IMR-90 (cell line): ENCODE results near the gene ZDHHC1. TPM values are rescaled to one million over a fixed set of nuclear protein-coding genes. Genes with fewer than 3 reads are reported as not detected.

ENCODE experiments used
- ATAC-seq: fragments of 200-7000 bp; cut with Tn5 transposase; 2 replicates; pipeline ENCODE4 v1.9.1; 2020; ENCODE audit warnings: low read depth, mild to moderate bottlenecking, moderate library complexity
- BruUV-seq: library from RNA; stranded (reverse); fragments of 400-500 nt; replicated peaks from 2 replicates; lab custom pipeline; 2021; lab: Mats Ljungman, UMichigan
- CTCF ChIA-PET: fragments of 300-600 bp; formaldehyde crosslinking; extraction: SDS; loops from one replicate; lab custom pipeline; 2021; ENCODE audit warnings: antibody characterized with exemption; lab: Yijun Ruan, JAX
- POLR2A ChIA-PET: fragments of 300-600 bp; sonication (Branson Sonifier 250); formaldehyde crosslinking; loops from one replicate; lab custom pipeline; 2022; ENCODE audit warnings: antibody characterized with exemption; ENCODE audit not compliant: unreplicated experiment; lab: Charles Lee
- DNase-seq: peaks from one replicate; pipeline ENCODE4 v3.0.0; 2013
- H2AFZ ChIP-seq: replicated peaks from 2 replicates; pipeline ENCODE3; 2013; ENCODE audit warnings: low read length, mild to moderate bottlenecking; ENCODE audit not compliant: poor library complexity
- H2AK5ac ChIP-seq: 2 replicates; pipeline ENCODE4 v1.6.1; 2013; ENCODE audit warnings: low read depth, low read length, inconsistent platforms
- H2AK9ac ChIP-seq: replicated peaks from 2 replicates; pipeline ENCODE3; 2013; ENCODE audit warnings: mild to moderate bottlenecking, low read depth, low read length, moderate library complexity; ENCODE audit not compliant: poor library complexity
- H2BK120ac ChIP-seq: 2 replicates; pipeline ENCODE4 v1.6.1; 2013; ENCODE audit warnings: low read depth, low read length, inconsistent platforms
- H2BK15ac ChIP-seq: 3 replicates; pipeline ENCODE4 v1.6.1; 2013; ENCODE audit warnings: low read depth, low read length, inconsistent platforms
- H2BK20ac ChIP-seq: 2 replicates; pipeline ENCODE4 v1.6.1; 2013; ENCODE audit warnings: low read depth, mild to moderate bottlenecking, inconsistent platforms, low read length, moderate library complexity
- H2BK5ac ChIP-seq: 2 replicates; pipeline ENCODE4 v1.6.1; 2013; ENCODE audit warnings: mild to moderate bottlenecking, low read depth, low read length, inconsistent platforms; ENCODE audit not compliant: poor library complexity, severe bottlenecking
- H3K14ac ChIP-seq: replicated peaks from 2 replicates; pipeline ENCODE4 v1.6.1; 2013; ENCODE audit warnings: low read depth, low read length, inconsistent platforms
- H3K18ac ChIP-seq: 2 replicates; pipeline ENCODE4 v1.6.1; 2013; ENCODE audit warnings: low read depth, low read length, control low read depth
- H3K23ac ChIP-seq: 2 replicates; pipeline ENCODE4 v1.6.1; 2013; ENCODE audit warnings: low read depth, low read length, inconsistent platforms
- H3K27ac ChIP-seq: 2 replicates; pipeline ENCODE4 v1.5.1; 2013; ENCODE audit warnings: mild to moderate bottlenecking, control low read depth, low read length; ENCODE audit not compliant: insufficient read depth
- H3K27me3 ChIP-seq: 2 replicates; pipeline ENCODE4 v1.6.1; 2013; ENCODE audit warnings: low read length; ENCODE audit not compliant: control insufficient read depth, insufficient read depth
- H3K36me3 ChIP-seq: 2 replicates; pipeline ENCODE4 v1.6.1; 2013; ENCODE audit warnings: low read length, mixed read lengths; ENCODE audit not compliant: control insufficient read depth, insufficient read depth
- H3K4ac ChIP-seq: 2 replicates; pipeline ENCODE4 v1.6.1; 2013; ENCODE audit warnings: low read depth, low read length, inconsistent platforms
- H3K4me1 ChIP-seq: 2 replicates; pipeline ENCODE4 v1.6.1; 2013; ENCODE audit warnings: low read length, mixed read lengths; ENCODE audit not compliant: control insufficient read depth, insufficient read depth
- H3K4me2 ChIP-seq: 2 replicates; pipeline ENCODE4 v1.6.1; 2013; ENCODE audit warnings: low read depth, mild to moderate bottlenecking, control low read depth, low read length, moderate library complexity
- H3K4me3 ChIP-seq: 2 replicates; pipeline ENCODE4 v1.5.1; 2013; ENCODE audit warnings: low read depth, mild to moderate bottlenecking, control low read depth, low read length, moderate library complexity; ENCODE audit not compliant: insufficient read depth
- H3K56ac ChIP-seq: 2 replicates; pipeline ENCODE4 v1.6.1; 2013; ENCODE audit warnings: low read length, inconsistent platforms; ENCODE audit not compliant: insufficient read depth; ENCODE audit errors: extremely low read depth
- H3K79me1 ChIP-seq, 2 experiments: 2 replicates each; pipeline ENCODE4 v1.6.1; 2013; ENCODE audit warnings: low read length in 2 of 2, inconsistent platforms in 1 of 2, low read depth in 1 of 2
- H3K9ac ChIP-seq: 2 replicates; pipeline ENCODE4 v1.6.1; 2013; ENCODE audit warnings: low read depth, low read length, control low read depth
- H3K9me1 ChIP-seq: 2 replicates; pipeline ENCODE4 v1.6.1; 2013; ENCODE audit warnings: low read length, inconsistent platforms; ENCODE audit not compliant: insufficient read depth
- H3K9me3 ChIP-seq: 2 replicates; pipeline ENCODE4 v1.6.1; 2013; ENCODE audit warnings: low read length; ENCODE audit not compliant: control insufficient read depth, insufficient read depth
- H4K20me1 ChIP-seq: 2 replicates; pipeline ENCODE4 v1.6.1; 2013; ENCODE audit warnings: low read length, inconsistent platforms; ENCODE audit not compliant: insufficient read depth
- H4K5ac ChIP-seq: 2 replicates; pipeline ENCODE4 v1.6.1; 2013; ENCODE audit warnings: mild to moderate bottlenecking, low read depth, low read length, control low read depth
- H4K8ac ChIP-seq, 2 experiments: 2 replicates each; pipeline ENCODE4 v1.6.1; 2013; ENCODE audit warnings: low read depth in 2 of 2, low read length in 2 of 2, control low read depth in 1 of 2, inconsistent platforms in 1 of 2
- H4K91ac ChIP-seq: 2 replicates; pipeline ENCODE4 v1.6.1; 2013; ENCODE audit warnings: low read depth, low read length, inconsistent platforms; ENCODE audit not compliant: insufficient read depth
- BHLHE40 ChIP-seq: fragments of 150-350 bp; IDR thresholded peaks from 2 replicates; pipeline ENCODE4 v1.6.1; 2016; ENCODE audit warnings: mild to moderate bottlenecking, low read depth, low read length
- CEBPB ChIP-seq: IDR thresholded peaks from 2 replicates; pipeline ENCODE4 v1.6.1; 2012; ENCODE audit warnings: low read depth, low read length, improper control_type of control experiment
- FOS ChIP-seq: fragments of 150-350 bp; IDR thresholded peaks from 2 replicates; pipeline ENCODE4 v1.6.1; 2016; ENCODE audit warnings: low read depth, low read length
- MAFK ChIP-seq: IDR thresholded peaks from 2 replicates; pipeline ENCODE4 v1.6.1; 2012; ENCODE audit warnings: low read depth, low read length, improper control_type of control experiment
- POLR2A ChIP-seq: IDR thresholded peaks from 2 replicates; pipeline ENCODE4 v1.6.1; 2012; ENCODE audit warnings: mild to moderate bottlenecking, low read depth, low read length
- RAD21 ChIP-seq: IDR thresholded peaks from 2 replicates; pipeline ENCODE4 v1.6.1; 2012; ENCODE audit warnings: low read length, improper control_type of control experiment
- RFX5 ChIP-seq: IDR thresholded peaks from 2 replicates; pipeline ENCODE4 v1.8.0; 2012; ENCODE audit warnings: low read depth, mild to moderate bottlenecking, low read length, moderate library complexity
- SMC3 ChIP-seq: fragments of 150-350 bp; IDR thresholded peaks from 2 replicates; pipeline ENCODE4 v1.6.1; 2016; ENCODE audit warnings: low read depth, mild to moderate bottlenecking, antibody characterized with exemption, low read length, moderate library complexity
- WGBS, 2 experiments: methylation state at CpG; one replicate each; pipeline versions ENCODE4 v1.1.5 to v1.1.7; 2013; ENCODE audit warnings: missing lambda C conversion rate in 2 of 2; ENCODE audit not compliant: insufficient read length in 1 of 2; ENCODE audit errors: extremely low coverage in 2 of 2; 5-methylcytosine and 5-hydroxymethylcytosine counted together
- dilution Hi-C: fragments of 300-500 bp; cut with HindIII; formaldehyde crosslinking; loops from one replicate; pipeline ENCODE4 v1.14.3; 2018; ENCODE audit warnings: low sequenced_read_pairs; ENCODE audit not compliant: unreplicated experiment
- in situ Hi-C: fragments of 300-500 bp; cut with MboI; formaldehyde crosslinking; loops from 3 replicates; pipeline ENCODE4 v1.14.3; 2019; ENCODE audit warnings: low sequenced_read_pairs, inconsistent platforms, mixed read lengths
- intact Hi-C: fragments of 100-400 bp; cut with micrococcal nuclease; formaldehyde crosslinking; loops from 2 replicates; pipeline ENCODE4 v1.10.0; 2022
- polyA plus RNA-seq, 3 experiments: library from polyadenylated mRNA; depleted of rRNA; stranded (reverse); fragments of >200 nt; gene quantifications; 2 replicates each; pipeline ENCODE4 v1.2.3, GENCODE V29; 2012; ENCODE audit warnings: low replicate concordance in 1 of 3
- total RNA-seq: library from RNA; depleted of rRNA; stranded (reverse); fragments of >200 nt; gene quantifications from 2 replicates; pipeline ENCODE4 v1.2.3, GENCODE V29; 2012
- TF ChIP-seq, protein P1 (sequence below): fragments of 150-350 bp; IDR thresholded peaks from 2 replicates; pipeline ENCODE4 v1.6.1; 2017; ENCODE audit warnings: mild to moderate bottlenecking, antibody characterized with exemption, low read length, low read depth

ZDHHC1 gene
- total and polyA plus RNA-seq, 2 of the 4 experiments (the other 2 are of a cell fraction): 2.0 to 5.9 TPM

DNA sequence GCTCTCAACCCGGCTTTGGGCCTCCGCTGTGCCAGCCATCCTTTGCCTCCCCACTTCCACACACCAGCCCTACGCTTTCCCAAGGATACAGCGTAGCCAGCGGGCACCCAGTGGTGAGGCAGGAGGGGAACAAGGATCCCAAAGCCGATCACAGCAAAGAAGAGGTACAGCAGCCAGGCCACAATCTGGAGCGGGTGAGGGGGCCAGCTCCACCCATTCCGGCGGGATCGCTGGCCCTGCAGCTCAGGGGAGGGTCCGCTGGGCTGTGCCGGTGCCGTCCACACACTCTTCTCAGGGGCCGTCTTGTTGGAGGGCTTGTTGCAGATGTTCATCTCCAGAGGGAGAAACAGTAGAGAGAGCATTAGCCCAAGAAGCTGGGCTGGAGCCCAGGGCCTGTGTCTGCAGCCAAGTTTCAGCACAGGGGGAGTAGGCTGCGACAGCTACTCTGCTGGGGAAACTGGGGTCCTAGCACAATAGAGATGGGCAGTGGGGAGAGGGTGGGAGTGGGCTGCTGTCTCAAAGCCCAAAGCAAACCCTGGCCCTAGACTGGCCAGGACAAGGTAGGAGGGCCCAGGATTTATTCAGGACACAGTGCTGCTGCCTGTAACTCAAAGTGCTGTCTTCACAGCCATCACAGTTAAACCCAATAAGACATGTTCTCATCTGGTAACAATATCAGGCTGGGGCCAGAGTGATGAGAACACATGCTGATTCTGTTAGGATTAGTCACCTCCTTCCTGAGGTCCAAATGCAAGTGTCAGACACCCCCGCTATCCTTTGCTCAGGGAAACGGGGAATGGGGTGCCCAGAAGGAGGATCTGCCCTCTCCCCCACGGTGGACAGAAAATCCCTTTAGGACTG is 9.9 kb downstream of the ZDHHC1 start (continued):
- TF ChIP-seq RAD21: no peak
- TF ChIP-seq FOS: peak; percentile 74
- no peak for TF ChIP-seq BHLHE40
- no peak for TF ChIP-seq MAFK

DNA sequence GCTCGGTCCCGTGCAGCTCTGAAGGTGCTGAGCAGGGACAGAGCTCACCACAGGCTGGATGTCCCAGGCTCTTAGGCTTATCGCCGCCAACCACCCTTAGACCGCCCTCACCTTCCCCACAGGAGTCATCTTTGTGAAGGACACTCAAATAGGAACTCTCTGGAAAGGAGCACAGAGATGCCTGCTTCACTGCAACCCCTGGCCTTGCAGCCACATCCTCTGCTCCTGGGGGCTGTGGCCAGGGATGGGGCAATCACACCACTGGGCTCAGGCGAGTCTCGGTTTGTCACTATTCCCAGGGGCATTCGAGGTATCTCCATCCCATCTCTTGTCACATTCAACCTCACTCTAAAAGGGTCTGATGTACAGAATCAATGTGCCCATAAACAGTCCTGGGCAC is 10.9 kb downstream of the ZDHHC1 start:
- no peaks in the 10 kb centered on the region for H3K27me3 ChIP-seq
- TF ChIP-seq BHLHE40 (no peak), MAFK (no peak), SMC3 (no peak), CEBPB (no peak), RAD21 (no peak), POLR2A (no peak), RFX5 (no peak)
- TF ChIP-seq, protein P1, sequence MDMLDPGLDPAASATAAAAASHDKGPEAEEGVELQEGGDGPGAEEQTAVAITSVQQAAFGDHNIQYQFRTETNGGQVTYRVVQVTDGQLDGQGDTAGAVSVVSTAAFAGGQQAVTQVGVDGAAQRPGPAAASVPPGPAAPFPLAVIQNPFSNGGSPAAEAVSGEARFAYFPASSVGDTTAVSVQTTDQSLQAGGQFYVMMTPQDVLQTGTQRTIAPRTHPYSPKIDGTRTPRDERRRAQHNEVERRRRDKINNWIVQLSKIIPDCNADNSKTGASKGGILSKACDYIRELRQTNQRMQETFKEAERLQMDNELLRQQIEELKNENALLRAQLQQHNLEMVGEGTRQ: no peak
- H2AFZ ChIP-seq: no peak overlapping the region
- dilution Hi-C loops (no loop called here), intact Hi-C loops (no loop called here), in situ Hi-C loops (no loop called here)
- no peak overlapping the region for H2AK9ac ChIP-seq
- H2BK15ac ChIP-seq: no peak overlapping the region
- no peak overlapping the region for H3K9ac ChIP-seq
- ATAC-seq (no peak), DNase-seq (no peak)
- no peak overlapping the region for H4K5ac ChIP-seq
- H4K20me1 ChIP-seq: no peaks in the 10 kb centered on the region
- no peak overlapping the region for H4K8ac ChIP-seq
- H3K18ac ChIP-seq: no peak overlapping the region
- no peaks in the 10 kb centered on the region for H3K36me3 ChIP-seq
- H2BK20ac ChIP-seq: no peak overlapping the region
- no peak overlapping the region for H3K14ac ChIP-seq
- H3K4me3 ChIP-seq: no peak overlapping the region
- H3K9me3 ChIP-seq: no peaks in the 10 kb centered on the region
- no peak overlapping the region; the same call in 1 of the 2 replicates for H3K4ac ChIP-seq
- WGBS, 2 experiments: no CpG with 5 or more reads among the region's 8 CpGs
- no peak overlapping the region for H3K4me2 ChIP-seq
- H3K23ac ChIP-seq: 0 out of 2 replicates have a peak overlapping the region, but pooled peaks have one; percentile 23
- CTCF ChIA-PET: interaction anchor here (0.6 kb wide), 1 partner anchor 93 kb away, joined by 4 read pairs; no protein-coding TSS in a partner anchor
- peaks cover 17% of the 10 kb centered on the region for H3K4me1 ChIP-seq
- H3K79me1 ChIP-seq: peaks cover 0 to 10% of the 10 kb centered on the region in 2 experiments; a peak in 2 of 4 replicates
- POLR2A ChIA-PET: no interaction called here
- H3K27ac ChIP-seq: no peak overlapping the region
- H2BK5ac ChIP-seq: no peak overlapping the region
- no peak overlapping the region for H2AK5ac ChIP-seq
- H4K91ac ChIP-seq: no peak overlapping the region
- BruUV-seq: no TSS peak
- H2BK120ac ChIP-seq: no peak overlapping the region
- peaks cover 12% of the 10 kb centered on the region for H3K9me1 ChIP-seq
- H3K56ac ChIP-seq: no peak overlapping the region
